WTC11 (cell line): ENCODE measurements around the gene PIK3C2B. TPM values are rescaled to one million over a fixed set of nuclear protein-coding genes. Genes with fewer than 3 reads are reported as not detected.

ENCODE experiments used
- ATAC-seq: fragments of 200-7000 bp; cut with Tn5 transposase; 2 replicates; pipeline ENCODE4 v1.10.0; 2021; ENCODE audit warnings: mild to moderate bottlenecking, moderate library complexity
- CTCF ChIA-PET: fragments of 300-600 bp; sonication (Branson Sonifier 250); formaldehyde crosslinking; loops from one replicate; lab custom pipeline; 2021; ENCODE audit warnings: antibody characterized with exemption; lab: Charles Lee
- POLR2A ChIA-PET: fragments of 350-600 bp; sonication (Branson Sonifier 250); formaldehyde crosslinking; loops from one replicate; lab custom pipeline; 2021; ENCODE audit warnings: antibody characterized with exemption; lab: Charles Lee
- DNase-seq: peaks from one replicate; pipeline ENCODE4 v3.0.0; 2021; ENCODE audit warnings: low spot score
- H3K27ac Mint-ChIP-seq: 2 replicates; pipeline ENCODE4 v1.8.0; 2021; ENCODE audit warnings: mixed read lengths
- H3K27me3 Mint-ChIP-seq: 2 replicates; pipeline ENCODE4 v1.8.0; 2021; ENCODE audit warnings: low read depth, mild to moderate bottlenecking, moderate library complexity, mixed read lengths
- H3K36me3 Mint-ChIP-seq: 2 replicates; pipeline ENCODE4 v1.8.0; 2021; ENCODE audit warnings: mixed read lengths
- H3K4me1 Mint-ChIP-seq: 2 replicates; pipeline ENCODE4 v1.8.0; 2022; ENCODE audit warnings: mixed read lengths
- H3K4me3 Mint-ChIP-seq: 2 replicates; pipeline ENCODE4 v1.8.0; 2021; ENCODE audit warnings: mild to moderate bottlenecking, moderate library complexity, mixed read lengths
- H3K9me3 Mint-ChIP-seq: 2 replicates; pipeline ENCODE4 v1.8.0; 2021; ENCODE audit warnings: mixed read lengths
- AFF4 ChIP-seq: sonication (generic); formaldehyde crosslinking; IDR thresholded peaks from 2 replicates; pipeline ENCODE4 v1.8.1; 2023; ENCODE audit warnings: mild to moderate bottlenecking, missing genetic modification reagents, borderline replicate concordance
- E2F4 ChIP-seq: sonication (generic); formaldehyde crosslinking; IDR thresholded peaks from 2 replicates; pipeline ENCODE4 v1.8.1; 2022; ENCODE audit warnings: low read depth, mild to moderate bottlenecking, moderate library complexity, missing genetic modification reagents, borderline replicate concordance
- ESRRA ChIP-seq: sonication (generic); formaldehyde crosslinking; IDR thresholded peaks from 2 replicates; pipeline ENCODE4 v1.8.1; 2022; ENCODE audit warnings: mild to moderate bottlenecking, missing genetic modification reagents, borderline replicate concordance
- JAZF1 ChIP-seq: fragments of 250-450 bp; sonication (Bioruptor Pico); IDR thresholded peaks from 2 replicates; pipeline ENCODE4 v1.9.0; 2021; ENCODE audit warnings: moderate library complexity, mild to moderate bottlenecking, inconsistent platforms
- NFE2L1 ChIP-seq: sonication (generic); formaldehyde crosslinking; IDR thresholded peaks from 2 replicates; pipeline ENCODE4 v1.8.1; 2023; ENCODE audit warnings: missing genetic modification reagents
- NFYB ChIP-seq: sonication (generic); formaldehyde crosslinking; conservative IDR thresholded peaks from 2 replicates; pipeline ENCODE4 v1.8.0; 2022; ENCODE audit warnings: low read depth, missing genetic modification reagents
- NR1H2 ChIP-seq: sonication (generic); formaldehyde crosslinking; IDR thresholded peaks from 2 replicates; pipeline ENCODE4 v1.9.0; 2021; ENCODE audit warnings: mild to moderate bottlenecking, moderate library complexity, missing genetic modification reagents
- NR2C2 ChIP-seq: sonication (generic); formaldehyde crosslinking; IDR thresholded peaks from 2 replicates; pipeline ENCODE4 v1.8.0; 2022; ENCODE audit warnings: mild to moderate bottlenecking, missing genetic modification reagents
- NR3C1 ChIP-seq: sonication (generic); formaldehyde crosslinking; conservative IDR thresholded peaks from 2 replicates; pipeline ENCODE4 v1.8.1; 2023; ENCODE audit warnings: low read depth, mild to moderate bottlenecking, missing genetic modification reagents
- PREB ChIP-seq: sonication (generic); formaldehyde crosslinking; IDR thresholded peaks from 2 replicates; pipeline ENCODE4 v1.8.1; 2022; ENCODE audit warnings: mild to moderate bottlenecking, missing genetic modification reagents, moderate library complexity, borderline replicate concordance
- STAT6 ChIP-seq: sonication (generic); formaldehyde crosslinking; conservative IDR thresholded peaks from 2 replicates; pipeline ENCODE4 v1.8.1; 2023; ENCODE audit warnings: mild to moderate bottlenecking, low read depth, missing genetic modification reagents, moderate library complexity
- TEAD1 ChIP-seq: sonication (generic); formaldehyde crosslinking; IDR thresholded peaks from 2 replicates; pipeline ENCODE4 v1.8.0; 2022; ENCODE audit warnings: mild to moderate bottlenecking, missing genetic modification reagents
- ZNF138 ChIP-seq: sonication (generic); formaldehyde crosslinking; conservative IDR thresholded peaks from 2 replicates; pipeline ENCODE4 v1.8.1; 2022; ENCODE audit warnings: mild to moderate bottlenecking, moderate library complexity, missing genetic modification reagents
- ZNF219 ChIP-seq: sonication (generic); formaldehyde crosslinking; IDR thresholded peaks from 2 replicates; pipeline ENCODE4 v1.8.0; 2023; ENCODE audit warnings: missing genetic modification reagents, mild to moderate bottlenecking, borderline replicate concordance
- ZNF232 ChIP-seq: sonication (generic); formaldehyde crosslinking; IDR thresholded peaks from 2 replicates; pipeline ENCODE4 v1.8.0; 2022; ENCODE audit warnings: mild to moderate bottlenecking, missing genetic modification reagents
- ZNF281 ChIP-seq: sonication (generic); formaldehyde crosslinking; IDR thresholded peaks from 2 replicates; pipeline ENCODE4 v1.8.0; 2023; ENCODE audit warnings: mild to moderate bottlenecking, missing genetic modification reagents
- ZNF532 ChIP-seq: fragments of 250-450 bp; sonication (Bioruptor Pico); IDR thresholded peaks from 2 replicates; pipeline ENCODE4 v1.9.0; 2021; ENCODE audit warnings: mild to moderate bottlenecking, borderline replicate concordance
- total RNA-seq: library from RNA; stranded (reverse); gene quantifications from 3 replicates; pipeline ENCODE4 v1.2.3, GENCODE V29; 2021

Gene PIK3C2B
- total RNA-seq, 1 experiment from 2014 or later = 27.7 TPM

- TF ChIP-seq AFF4 (CRISPR knock-in tag) = no peak
- TF ChIP-seq ZNF219 (CRISPR knock-in tag) = no peak
- TF ChIP-seq, all 79 proteins: peak for 0
These were observed 34.3 kb downstream of the PIK3C2B start (continued) for GRCh38 chr1:204460346-204460745.

GRCh38 chr1:204459706-204460105 is 34.9 kb downstream of the PIK3C2B start:
- Mint-ChIP-seq H3K27me3 (no peaks in the 10 kb centered on the region), H3K27ac (no peak overlapping the region), H3K36me3 (peaks cover 26% of the 10 kb centered on the region), H3K9me3 (no peaks in the 10 kb centered on the region), H3K4me3 (no peak overlapping the region), H3K4me1 (peaks cover 35% of the 10 kb centered on the region)
- DNase-seq = no peak
- TF ChIP-seq STAT6 (no peak), ESRRA (CRISPR knock-in tag) (no peak), NR1H2 (CRISPR knock-in tag) (no peak), ZNF232 (no peak), ZNF138 (CRISPR knock-in tag) (no peak), NFE2L1 (CRISPR knock-in tag) (no peak), TEAD1 (CRISPR knock-in tag) (no peak), JAZF1 (CRISPR knock-in tag) (no peak)
- POLR2A ChIA-PET = no interaction called here
- CTCF ChIA-PET = interaction anchor here (6.7 kb wide), 1 partner anchor 13 kb away, joined by 114 read pairs; no protein-coding TSS in a partner anchor
- no peak for ATAC-seq

- peaks cover 26% of the 10 kb centered on the region for H3K36me3 Mint-ChIP-seq
- CTCF ChIA-PET = interaction anchor here (0.9 to 6.7 kb wide), 6 partner anchors 9 to 59 kb away, joined by 3 to 114 read pairs (median 6); partner anchors contain the start of gene PIK3C2B
- H3K4me1 Mint-ChIP-seq = peaks cover 51% of the 10 kb centered on the region
- POLR2A ChIA-PET = no interaction called here
- H3K27me3 Mint-ChIP-seq = no peaks in the 10 kb centered on the region
- no peaks in the 10 kb centered on the region for H3K9me3 Mint-ChIP-seq
- no peak for TF ChIP-seq NFYB (CRISPR knock-in tag)
- TF ChIP-seq NR3C1 = no peak
- TF ChIP-seq PREB (CRISPR knock-in tag) = no peak
- no peak for TF ChIP-seq NR2C2 (CRISPR knock-in tag)
- TF ChIP-seq ZNF532 = no peak
- TF ChIP-seq E2F4 (CRISPR knock-in tag) = no peak
- no peak for TF ChIP-seq ZNF281 (CRISPR knock-in tag)
- TF ChIP-seq, all 79 proteins: peak for 0
- ATAC-seq (no peak), DNase-seq (no peak)
- Mint-ChIP-seq H3K27ac (no peak overlapping the region), H3K4me3 (no peak overlapping the region)
These were observed 36.9 kb downstream of the PIK3C2B start for GRCh38 chr1:204457666-204458065.
